Tibial nerve (tissue), 4 donors: ENCODE results near the gene ALPK3. TPM values are rescaled to one million over a fixed set of nuclear protein-coding genes. Genes with fewer than 3 reads are reported as not detected.
A peak's percentile ranks its signal among the peaks of the same experiment; 100 is the strongest.

Experiments used
- DNase-seq, 2 donors: peaks; one replicate each; pipeline ENCODE4 v3.0.0-alpha.2; 2019; ENCODE audit warnings: low spot score in 2 of 2
- H3K27ac ChIP-seq, 4 donors: fragments of 200-600 bp; sonication (generic) in 3 of 4; one replicate each; pipeline ENCODE4 v1.5.1; 2017 to 2019; ENCODE audit warnings: mild to moderate bottlenecking in 1 of 4
- H3K27me3 ChIP-seq, 2 donors: fragments of 200-600 bp; sonication (generic) in 1 of 2; one replicate each; pipeline versions ENCODE4 v1.5.1 to v1.6.0; 2017 to 2019
- H3K36me3 ChIP-seq, 3 donors: fragments of 200-600 bp; sonication (generic); one replicate each; pipeline ENCODE4 v1.5.1; 2018 to 2019
- H3K4me1 ChIP-seq, 4 donors: fragments of 200-600 bp; sonication (generic) in 3 of 4; one replicate each; pipeline ENCODE4 v1.5.1; 2017 to 2019
- H3K4me3 ChIP-seq, 4 donors: fragments of 200-600 bp; sonication (generic) in 3 of 4; one replicate each; pipeline ENCODE4 v1.5.1; 2017 to 2019; ENCODE audit warnings: mild to moderate bottlenecking in 1 of 4, moderate library complexity in 1 of 4
- H3K9me3 ChIP-seq, 4 donors: fragments of 200-600 bp; sonication (generic) in 3 of 4; one replicate each; pipeline ENCODE4 v1.5.1; 2017 to 2019
- CTCF ChIP-seq, 5 experiments: fragments of 200-600 bp in 3 of 5; fragments of 450-650 bp in 2 of 5; sonication (generic) in 3 of 5; IDR thresholded peaks; one replicate each; pipeline ENCODE4 v1.5.1; 2016 to 2019; ENCODE audit warnings: antibody characterized with exemption in 5 of 5, mild to moderate bottlenecking in 3 of 5, moderate library complexity in 2 of 5
- EP300 ChIP-seq, 2 donors: sonication (generic); formaldehyde crosslinking; IDR thresholded peaks; one replicate each; pipeline ENCODE4 v1.6.1; 2017; ENCODE audit warnings: antibody characterized with exemption in 2 of 2, mild to moderate bottlenecking in 1 of 2
- POLR2A ChIP-seq, 2 donors: fragments of 450-650 bp; IDR thresholded peaks; one replicate each; pipeline ENCODE4 v1.6.1; 2017; ENCODE audit warnings: antibody characterized with exemption in 2 of 2, mild to moderate bottlenecking in 2 of 2, moderate library complexity in 2 of 2
- WGBS, 2 donors: methylation state at CpG; one replicate each; pipeline ENCODE4 v1.1.5; 2018; 5-methylcytosine and 5-hydroxymethylcytosine counted together
- total RNA-seq, 4 donors: library from RNA; depleted of rRNA; stranded (reverse); fragments of >200 nt; gene quantifications; one replicate each; pipeline ENCODE4 v1.1.0, GENCODE V29; 2016

Gene ALPK3
- total RNA-seq, 4 donors from 2014 or later: 2.4 to 7.1 (median 4.7) TPM

- Histone ChIP-seq H3K9me3 (no peaks in the 10 kb centered on the region), H3K4me3 (no peak overlapping the region), H3K27me3 (no peaks in the 10 kb centered on the region), H3K4me1 (peaks cover 0 to 14% (median 0%) of the 10 kb centered on the region in 4 donors), H3K27ac (no peak overlapping the region), H3K36me3 (peaks cover 0 to 21% (median 0%) of the 10 kb centered on the region in 3 donors)
- TF ChIP-seq CTCF (IDR thresholded peaks at IDR 0.05): no peak
- no peak for TF ChIP-seq POLR2A (IDR thresholded peaks at IDR 0.05)
- TF ChIP-seq EP300 (IDR thresholded peaks at IDR 0.05): no peak
- 91 to 93% methylated on average over 14 of the region's 15 CpGs for WGBS, 2 donors
- DNase-seq: no peak
Observed at GRCh38 chr15:84859651-84860050, 42.5 kb downstream of the ALPK3 start.

- no peaks in the 10 kb centered on the region for H3K27me3 ChIP-seq
- peaks cover 0 to 17% (median 0%) of the 10 kb centered on the region in 3 donors for H3K36me3 ChIP-seq
- 68 to 80% methylated on average over 3 of the region's 3 CpGs for WGBS, 2 donors
- DNase-seq: no peak
- no peaks in the 10 kb centered on the region for H3K9me3 ChIP-seq
- TF ChIP-seq POLR2A (IDR thresholded peaks at IDR 0.05): no peak
- no peak for TF ChIP-seq CTCF (IDR thresholded peaks at IDR 0.05)
- no peak for TF ChIP-seq EP300 (IDR thresholded peaks at IDR 0.05)
- H3K4me3 ChIP-seq: no peak overlapping the region
- no peak overlapping the region for H3K27ac ChIP-seq
- peaks cover 0 to 16% (median 0%) of the 10 kb centered on the region in 4 donors for H3K4me1 ChIP-seq
Observed at GRCh38 chr15:84861781-84862180, 44.6 kb downstream of the ALPK3 start.

- 92 to 96% methylated on average over 17 of the region's 17 CpGs for WGBS, 2 donors
- Histone ChIP-seq H3K4me1 (peaks cover 0 to 16% (median 0%) of the 10 kb centered on the region in 4 donors), H3K4me3 (no peak overlapping the region), H3K9me3 (no peaks in the 10 kb centered on the region), H3K27me3 (no peaks in the 10 kb centered on the region), H3K27ac (no peak overlapping the region), H3K36me3 (peaks cover 0 to 11% (median 0%) of the 10 kb centered on the region in 3 donors)
- TF ChIP-seq POLR2A (IDR thresholded peaks at IDR 0.05) (no peak), CTCF (IDR thresholded peaks at IDR 0.05) (no peak), EP300 (IDR thresholded peaks at IDR 0.05) (no peak)
- DNase-seq: no peak
Observed at GRCh38 chr15:84862214-84862975, 45.2 kb downstream of the ALPK3 start.

- no peak overlapping the region for H3K27ac ChIP-seq
Observed at GRCh38 chr15:84863565-84864443, 46.6 kb downstream of the ALPK3 start.

More at GRCh38 chr15:84863565-84864443, 46.6 kb downstream of the ALPK3 start:
- no peaks in the 10 kb centered on the region for H3K9me3 ChIP-seq
- 62 to 68% methylated on average over 13 of the region's 13 CpGs for WGBS, 2 donors
- no peaks in the 10 kb centered on the region for H3K27me3 ChIP-seq
- H3K4me1 ChIP-seq: peaks cover 0 to 16% (median 0%) of the 10 kb centered on the region in 4 donors
- no peak for DNase-seq
- no peak overlapping the region for H3K4me3 ChIP-seq
- TF ChIP-seq CTCF (IDR thresholded peaks at IDR 0.05) (peak in 2 of 5 experiments; percentile 11 to 50), EP300 (IDR thresholded peaks at IDR 0.05) (no peak)
- H3K36me3 ChIP-seq: no peaks in the 10 kb centered on the region
